Karpas-422 (cell line): Measurements from ENCODE around the gene VAMP8. TPM values are rescaled to one million over a fixed set of nuclear protein-coding genes. Genes with fewer than 3 reads are reported as not detected.

ENCODE experiments used
- DNase-seq: peaks from one replicate; pipeline ENCODE4 v3.0.0-alpha.2; 2015
- H2AFZ ChIP-seq: fragments of 200-600 bp; sonication (generic); 2 replicates; pipeline ENCODE4 v1.6.1; 2014; ENCODE audit warnings: antibody characterized with exemption, low read length, mixed read lengths
- H3K27ac ChIP-seq: fragments of 200-600 bp; sonication (generic); 2 replicates; pipeline ENCODE4 v1.5.1; 2014; ENCODE audit warnings: mild to moderate bottlenecking, low read length, moderate library complexity
- H3K27me3 ChIP-seq: fragments of 200-600 bp; sonication (generic); 2 replicates; pipeline ENCODE4 v1.6.1; 2014; ENCODE audit warnings: low read length, mixed read lengths
- H3K36me3 ChIP-seq: fragments of 200-600 bp; sonication (generic); 2 replicates; pipeline ENCODE4 v1.6.1; 2014; ENCODE audit warnings: low read length, mixed read lengths; ENCODE audit not compliant: insufficient read depth
- H3K4me1 ChIP-seq: fragments of 200-600 bp; sonication (generic); 2 replicates; pipeline ENCODE4 v1.6.1; 2014; ENCODE audit warnings: mild to moderate bottlenecking, low read length, mixed read lengths
- H3K4me2 ChIP-seq: fragments of 200-600 bp; sonication (generic); 2 replicates; pipeline ENCODE4 v1.6.1; 2014; ENCODE audit warnings: low read length, low read depth, mild to moderate bottlenecking; ENCODE audit not compliant: poor library complexity, severe bottlenecking
- H3K4me3 ChIP-seq: fragments of 200-600 bp; sonication (generic); 2 replicates; pipeline ENCODE4 v1.5.1; 2014; ENCODE audit warnings: mild to moderate bottlenecking, antibody characterized with exemption, low read length, mixed read lengths
- H3K79me2 ChIP-seq: fragments of 200-600 bp; sonication (generic); 2 replicates; pipeline ENCODE4 v1.6.1; 2014; ENCODE audit warnings: mild to moderate bottlenecking, low read length, mixed read lengths
- H3K9ac ChIP-seq: fragments of 200-600 bp; sonication (generic); 2 replicates; pipeline ENCODE4 v1.6.0; 2014; ENCODE audit warnings: low read length
- H3K9me2 ChIP-seq: fragments of 200-600 bp; sonication (generic), shearing (Covaris generic); replicated peaks from 2 replicates; pipeline ENCODE4 v1.6.0; 2014; ENCODE audit warnings: mild to moderate bottlenecking, low read length, moderate library complexity; ENCODE audit not compliant: insufficient read depth
- H3K9me3 ChIP-seq: fragments of 300-700, 200-600 bp; sonication (generic); 2 replicates; pipeline ENCODE4 v1.6.1; 2014; ENCODE audit warnings: low read length, mixed read lengths
- H4K20me1 ChIP-seq: fragments of 200-600 bp; sonication (generic); 2 replicates; pipeline ENCODE4 v1.6.1; 2014; ENCODE audit warnings: mild to moderate bottlenecking, antibody characterized with exemption, low read length, low read depth; ENCODE audit not compliant: insufficient read depth
- total RNA-seq: library from RNA; depleted of rRNA; stranded (reverse); fragments of >200 nt; shearing (Covaris generic); gene quantifications from 2 replicates; pipeline ENCODE4 v1.2.3, GENCODE V29; 2014; ENCODE audit warnings: low replicate concordance

Gene VAMP8
- total RNA-seq, 1 experiment from 2014 or later: 141 TPM

DNA sequence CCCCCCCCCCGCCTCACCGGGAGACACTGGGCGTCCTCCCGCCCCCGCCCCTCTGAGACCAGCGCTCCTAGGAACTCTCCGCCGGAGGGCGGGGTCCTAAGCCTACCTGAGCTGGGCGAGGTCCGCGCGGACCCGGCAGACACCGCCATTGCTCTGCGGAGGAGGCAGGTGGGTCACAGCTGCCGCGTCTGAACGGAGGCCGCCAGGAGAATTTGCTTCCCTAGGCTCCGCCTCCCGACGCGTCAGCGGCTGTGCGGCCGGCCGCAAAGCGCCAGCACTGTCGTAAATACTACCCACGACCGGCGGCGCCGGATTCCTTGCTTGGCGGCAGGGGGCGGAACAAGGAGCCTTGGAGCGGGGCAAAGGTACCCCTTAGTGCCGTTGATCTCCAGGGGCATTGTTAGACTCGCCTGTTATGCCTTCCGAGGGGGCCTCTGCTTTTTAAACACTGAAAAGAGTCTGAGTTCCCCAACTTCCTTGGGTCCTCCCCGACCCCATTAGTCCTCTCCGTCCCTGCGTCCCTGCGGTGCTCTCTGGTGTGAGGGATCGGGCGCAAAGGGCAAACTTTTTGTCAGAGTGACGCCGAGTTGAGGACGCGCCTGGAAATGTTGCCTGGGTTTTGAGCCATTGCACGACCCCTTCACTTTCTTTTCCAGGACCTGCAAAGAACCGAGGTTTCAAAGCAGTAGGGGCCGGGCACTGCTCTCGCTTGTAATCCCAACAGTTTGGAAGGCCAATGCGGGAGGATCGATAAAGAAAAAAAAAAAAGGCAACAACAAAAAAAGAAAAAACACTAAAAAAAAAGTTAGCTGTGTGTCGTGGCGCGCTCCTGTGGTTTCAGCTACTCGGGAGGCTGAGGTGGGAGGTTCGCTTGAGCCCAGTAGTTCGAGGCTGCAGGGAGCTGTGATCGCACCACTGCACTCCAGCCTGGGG lies 15.8 kb upstream of the VAMP8 start, which contains the start of gene GGCX:
Gene GGCX, minus strand, starts transcription at position 214 of the 933 bp plus-strand sequence. Its CDS starts 65 bp downstream, at position 149.
- DNase-seq: peak; percentile 100
- H3K36me3 ChIP-seq: peaks cover 11% of the 10 kb centered on the region
- peak within 1 kb of the TSS; percentile 72 for H3K4me3 ChIP-seq

DNA sequence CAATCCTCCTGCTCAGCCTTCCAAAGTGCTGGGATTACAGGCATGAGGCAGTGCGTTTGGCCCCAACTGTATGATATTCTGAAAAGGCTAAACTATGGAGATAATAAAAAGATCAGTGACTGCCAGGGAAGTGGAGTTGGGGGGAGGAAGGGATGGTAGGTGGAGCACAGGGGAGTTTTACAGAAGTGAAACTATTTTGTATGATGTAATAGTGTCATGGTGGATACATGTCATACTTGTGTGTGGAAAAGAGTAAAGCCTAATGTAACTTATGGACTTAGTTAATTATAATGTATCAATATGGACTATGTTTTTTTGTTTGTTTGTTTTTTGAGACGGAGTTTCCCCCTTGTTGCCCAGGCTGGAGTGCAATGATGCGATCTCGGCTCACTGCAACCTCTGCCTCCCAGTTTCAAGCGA lies 13.2 kb upstream of the VAMP8 start:
- peaks cover 20% of the 10 kb centered on the region for H3K79me2 ChIP-seq
- no peak overlapping the region for H3K9ac ChIP-seq
- H3K4me2 ChIP-seq: no peak overlapping the region
- peak; percentile 82 for DNase-seq
- H3K36me3 ChIP-seq: 0 out of 2 replicates have a peak, but pooled peaks cover under 1% of the 10 kb centered on the region
- no peak overlapping the region; the same call in 1 of the 2 replicates for H3K27ac ChIP-seq
- H3K9me3 ChIP-seq: no peaks in the 10 kb centered on the region
- no peaks in the 10 kb centered on the region for H3K9me2 ChIP-seq
- no peak overlapping the region for H3K4me3 ChIP-seq
- no peaks in the 10 kb centered on the region for H3K27me3 ChIP-seq
- peak overlapping the region; percentile 45; the same call in 1 of the 2 replicates for H2AFZ ChIP-seq
- peaks cover 29% of the 10 kb centered on the region for H3K4me1 ChIP-seq
- H4K20me1 ChIP-seq: no peaks in the 10 kb centered on the region

More for the DNA sequence above, 15.8 kb upstream of the VAMP8 start, which contains the start of gene GGCX:
- peak within 1 kb of the TSS; percentile 58 for H3K27ac ChIP-seq
- no peaks in the 10 kb centered on the region for H3K9me2 ChIP-seq
- H3K9me3 ChIP-seq: no peaks in the 10 kb centered on the region
- peaks cover 29% of the 10 kb centered on the region for H3K4me1 ChIP-seq
- peak within 1 kb of the TSS; percentile 80 for H3K9ac ChIP-seq
- H3K4me2 ChIP-seq: peak within 1 kb of the TSS; percentile 99
- H4K20me1 ChIP-seq: no peaks in the 10 kb centered on the region
- H3K79me2 ChIP-seq: peaks cover 34% of the 10 kb centered on the region
- no peaks in the 10 kb centered on the region for H3K27me3 ChIP-seq
- peak within 1 kb of the TSS; percentile 31; the same call in 1 of the 2 replicates for H2AFZ ChIP-seq

- no peaks in the 10 kb centered on the region for H3K79me2 ChIP-seq
- H2AFZ ChIP-seq: no peak overlapping the region
- no peak overlapping the region for H3K4me2 ChIP-seq
- H3K4me1 ChIP-seq: peaks cover 16% of the 10 kb centered on the region
- H3K27ac ChIP-seq: no peak overlapping the region
- no peaks in the 10 kb centered on the region for H4K20me1 ChIP-seq
- no peaks in the 10 kb centered on the region for H3K9me2 ChIP-seq
- no peak overlapping the region for H3K9ac ChIP-seq
- H3K36me3 ChIP-seq: no peaks in the 10 kb centered on the region
- no peak for DNase-seq
- H3K27me3 ChIP-seq: no peaks in the 10 kb centered on the region
- no peaks in the 10 kb centered on the region for H3K9me3 ChIP-seq
- H3K4me3 ChIP-seq: no peak overlapping the region
These were observed 11.1 kb upstream of the VAMP8 start for GRCh38 chr2:85566265-85566664.

- H3K9ac ChIP-seq: no peak overlapping the region
- no peak overlapping the region for H3K27ac ChIP-seq
- H3K4me3 ChIP-seq: no peak overlapping the region
- H4K20me1 ChIP-seq: no peaks in the 10 kb centered on the region
- no peaks in the 10 kb centered on the region for H3K9me2 ChIP-seq
- no peaks in the 10 kb centered on the region for H3K27me3 ChIP-seq
- H3K4me1 ChIP-seq: peaks cover 28% of the 10 kb centered on the region
- DNase-seq: no peak
- H3K4me2 ChIP-seq: no peak overlapping the region
- peaks cover 24% of the 10 kb centered on the region for H3K79me2 ChIP-seq
- H2AFZ ChIP-seq: no peak overlapping the region
- H3K36me3 ChIP-seq: no peaks in the 10 kb centered on the region
- H3K9me3 ChIP-seq: no peaks in the 10 kb centered on the region
These were observed 1.6 kb upstream of the VAMP8 start for GRCh38 chr2:85575739-85576138.

DNA sequence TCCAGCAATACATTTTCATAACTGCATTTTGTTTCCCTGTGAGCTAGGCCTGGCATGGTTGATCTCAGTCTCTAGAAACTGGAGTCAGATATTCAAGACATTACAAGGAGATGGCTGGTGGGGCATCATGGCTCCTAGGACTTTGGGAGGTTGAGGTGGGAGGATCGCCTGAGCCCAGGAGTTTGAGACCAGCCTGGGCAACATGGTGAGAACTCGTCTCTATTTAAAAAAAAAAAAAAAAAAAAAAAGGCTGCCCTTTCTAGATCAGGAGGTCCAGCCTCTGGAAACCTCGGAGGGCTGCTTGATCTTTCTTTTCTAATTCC lies 362 bp upstream of the VAMP8 start:
- H3K9ac ChIP-seq: peak overlapping the region; percentile 75
- H2AFZ ChIP-seq: peak overlapping the region; percentile 62
- H4K20me1 ChIP-seq: no peaks in the 10 kb centered on the region
- H3K27me3 ChIP-seq: no peaks in the 10 kb centered on the region
- H3K4me1 ChIP-seq: peaks cover 28% of the 10 kb centered on the region
- H3K9me3 ChIP-seq: no peaks in the 10 kb centered on the region
- H3K79me2 ChIP-seq: peaks cover 24% of the 10 kb centered on the region
- DNase-seq: no peak
- no peak overlapping the region for H3K27ac ChIP-seq
- H3K4me2 ChIP-seq: peak overlapping the region; percentile 78
- H3K36me3 ChIP-seq: peaks cover 5% of the 10 kb centered on the region; the same call in 1 of the 2 replicates
- H3K9me2 ChIP-seq: no peaks in the 10 kb centered on the region
- peak overlapping the region; percentile 75 for H3K4me3 ChIP-seq

GRCh38 chr2:85578243-85579180 lies 1.1 kb downstream of the VAMP8 start:
- Histone ChIP-seq H3K9ac (peak overlapping the region; percentile 75), H4K20me1 (no peaks in the 10 kb centered on the region; the same call in 1 of the 2 replicates), H2AFZ (peak overlapping the region; percentile 62), H3K4me1 (peaks cover 28% of the 10 kb centered on the region), H3K27me3 (no peaks in the 10 kb centered on the region), H3K4me3 (peak overlapping the region; percentile 75), H3K9me3 (no peaks in the 10 kb centered on the region), H3K9me2 (no peaks in the 10 kb centered on the region), H3K27ac (peak overlapping the region; percentile 43), H3K36me3 (peaks cover 5% of the 10 kb centered on the region; the same call in 1 of the 2 replicates), H3K4me2 (peak overlapping the region; percentile 78), H3K79me2 (peaks cover 24% of the 10 kb centered on the region)
- peak; percentile 90 for DNase-seq

GRCh38 chr2:85579266-85579935 lies 2.0 kb downstream of the VAMP8 start:
- Histone ChIP-seq H3K9me2 (no peaks in the 10 kb centered on the region), H3K27ac (peak overlapping the region; percentile 43; the same call in 1 of the 2 replicates), H3K79me2 (peaks cover 24% of the 10 kb centered on the region), H3K27me3 (no peaks in the 10 kb centered on the region), H3K9ac (peak overlapping the region; percentile 75), H3K4me2 (peak overlapping the region; percentile 78), H3K4me1 (peaks cover 28% of the 10 kb centered on the region), H3K4me3 (peak overlapping the region; percentile 75), H3K36me3 (peaks cover 5% of the 10 kb centered on the region; the same call in 1 of the 2 replicates), H3K9me3 (no peaks in the 10 kb centered on the region), H4K20me1 (no peaks in the 10 kb centered on the region; the same call in 1 of the 2 replicates), H2AFZ (no peak overlapping the region)
- DNase-seq: no peak
